Stimulated activated CD8-positive, alpha-beta memory T cell treated with anti-CD3 and anti-CD28 coated beads, Interleukin-15, amount 100 ng/mL, for 4 hours (primary cell): ENCODE measurements around the gene FLNB.
"Not testable (repeated sequence)": the region's sequence is repeated elsewhere in the genome, so short reads cannot be mapped to it uniquely, and the experiment has no call there.

Source experiments
- DNase-seq, 2 donors: peaks; one replicate each; pipeline ENCODE4 v3.0.0-alpha.2; 2020; ENCODE audit warnings: low read depth in 2 of 2

FLNB gene

DNA sequence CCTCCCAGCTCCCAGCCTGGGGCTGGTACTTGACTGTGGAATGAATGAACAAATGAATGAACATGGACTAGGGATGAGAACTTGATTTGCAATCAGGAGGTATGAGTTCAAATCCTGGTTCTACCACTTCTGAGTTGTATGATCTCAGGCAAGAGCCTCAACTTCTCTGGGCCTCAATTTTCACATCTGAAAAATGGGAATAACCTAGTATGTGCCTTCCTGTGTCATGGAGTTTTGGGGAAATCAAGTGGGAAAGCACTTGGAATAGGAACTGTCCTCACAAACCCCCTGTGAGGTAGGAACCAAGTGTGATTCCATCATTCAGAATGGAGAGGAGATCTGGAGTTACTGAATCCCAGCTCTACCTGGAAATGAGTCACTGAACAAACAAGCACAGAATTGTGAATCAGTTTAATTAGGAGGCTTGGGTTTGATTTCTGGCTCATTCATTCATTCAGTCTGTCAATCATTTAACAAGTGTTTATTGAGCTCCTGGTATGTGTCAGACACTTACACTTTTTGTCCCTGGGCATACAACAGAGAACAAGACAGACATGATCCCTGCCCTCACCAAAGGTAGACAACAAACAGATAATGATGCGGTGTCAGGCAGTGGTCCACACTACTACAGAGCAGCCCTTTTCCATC, 172.8 kb downstream of the FLNB start:
- no peak for DNase-seq

DNA sequence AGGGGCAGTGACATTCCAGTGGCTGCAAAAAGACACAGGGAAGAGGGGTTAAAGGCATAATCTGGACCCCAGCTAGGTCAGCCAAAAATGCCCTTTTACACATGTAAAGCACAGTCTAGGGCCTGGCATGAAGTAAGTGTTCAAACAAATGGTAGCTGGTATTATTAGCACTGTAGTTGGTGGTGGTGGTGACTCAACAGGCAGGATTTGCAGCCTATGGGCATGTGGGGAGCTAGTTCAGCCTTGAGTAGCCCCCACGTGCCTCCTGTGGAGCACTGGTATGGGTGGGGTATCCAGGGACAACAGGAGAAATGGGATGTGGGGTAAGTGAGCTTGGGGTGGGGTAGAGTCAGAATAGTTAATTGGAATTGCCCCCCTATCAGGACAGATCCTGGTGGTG, 175.0 kb downstream of the FLNB start:
- DNase-seq: no peak

DNA sequence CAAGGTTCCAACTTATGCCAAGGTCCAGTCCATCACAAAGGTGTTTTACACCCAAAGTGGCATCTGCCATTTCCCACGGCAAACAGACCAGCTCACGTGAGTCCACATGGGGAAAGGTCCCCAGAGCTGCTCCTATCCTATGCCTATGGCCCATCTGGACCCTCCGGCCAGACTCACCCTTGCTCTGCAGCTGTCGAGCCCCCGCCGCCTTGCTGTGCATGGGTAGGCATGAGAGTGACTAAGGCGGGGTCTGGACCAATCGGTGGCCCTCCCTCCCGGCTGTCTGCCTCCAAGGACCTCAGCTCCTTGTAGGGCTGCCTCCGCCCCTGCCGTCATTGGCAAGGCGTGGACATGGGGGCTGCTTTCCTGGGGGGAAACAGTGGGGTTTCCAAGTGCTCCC, 175.7 kb downstream of the FLNB start:
- DNase-seq: no peak

DNA sequence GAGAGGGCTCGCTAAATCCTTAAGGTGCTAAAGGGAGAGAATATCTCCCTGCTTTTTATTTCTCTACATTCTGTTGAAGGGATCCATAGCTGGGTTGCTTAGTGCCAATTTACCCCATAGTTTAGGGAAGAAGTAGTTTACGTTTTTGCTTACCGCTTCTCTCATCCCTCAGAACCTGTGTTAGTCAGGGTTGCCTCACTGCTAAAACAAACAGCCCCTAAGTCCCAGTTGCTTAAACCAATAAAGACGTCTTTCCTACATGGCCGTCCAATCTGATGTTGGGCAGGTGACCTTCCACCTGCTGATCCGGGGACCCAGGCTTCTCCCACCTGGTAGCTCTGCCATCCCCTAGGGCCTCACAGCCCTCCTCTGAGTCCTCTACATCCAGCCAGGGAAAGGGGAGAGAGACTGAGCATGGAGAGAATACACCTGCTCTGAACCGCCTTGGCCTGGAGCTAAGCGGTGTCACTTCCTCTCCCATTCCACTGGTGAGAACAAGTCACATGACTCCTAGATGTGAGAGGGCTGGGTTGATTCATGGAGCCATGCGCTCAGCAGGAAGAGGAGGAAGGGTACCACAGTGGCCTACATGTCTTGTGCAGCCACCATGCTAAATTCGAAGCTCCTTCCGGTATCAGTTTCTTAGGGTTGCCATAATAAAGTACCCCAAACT, 176.2 kb downstream of the FLNB start:
- DNase-seq: no peak

- DNase-seq: no peak
Observed at GRCh38 chr3:58184982-58185360, 176.7 kb downstream of the FLNB start.

DNA sequence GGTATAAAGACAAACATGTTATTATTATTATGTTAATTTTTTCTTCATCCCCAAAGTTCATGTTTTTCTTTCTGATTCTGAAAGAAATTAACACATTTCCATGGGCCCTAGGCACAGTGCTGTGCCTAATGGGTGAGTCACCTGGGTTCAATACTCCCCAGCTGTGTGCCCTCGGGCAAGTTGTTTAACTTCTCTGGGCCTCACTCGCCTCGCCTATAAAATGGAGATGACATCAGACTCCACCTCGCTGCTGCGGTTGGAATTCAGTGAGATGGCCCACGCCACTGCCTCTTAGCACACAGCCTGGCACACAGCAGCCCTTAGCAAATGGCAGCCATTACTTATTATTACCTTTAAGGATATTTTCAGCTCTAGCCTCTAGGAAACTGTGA, 179.9 kb downstream of the FLNB start:
- DNase-seq: no peak

GRCh38 chr3:58188921-58189451, 180.8 kb downstream of the FLNB start:
- DNase-seq: no peak

GRCh38 chr3:58189691-58190090, 181.5 kb downstream of the FLNB start:
- DNase-seq: no peak

- no peak for DNase-seq
Observed at GRCh38 chr3:58190291-58190690, 182.1 kb downstream of the FLNB start.

- no peak for DNase-seq
Observed at GRCh38 chr3:58190882-58191281, 182.7 kb downstream of the FLNB start.

GRCh38 chr3:58191361-58191991, 183.3 kb downstream of the FLNB start:
- no peak for DNase-seq

DNA sequence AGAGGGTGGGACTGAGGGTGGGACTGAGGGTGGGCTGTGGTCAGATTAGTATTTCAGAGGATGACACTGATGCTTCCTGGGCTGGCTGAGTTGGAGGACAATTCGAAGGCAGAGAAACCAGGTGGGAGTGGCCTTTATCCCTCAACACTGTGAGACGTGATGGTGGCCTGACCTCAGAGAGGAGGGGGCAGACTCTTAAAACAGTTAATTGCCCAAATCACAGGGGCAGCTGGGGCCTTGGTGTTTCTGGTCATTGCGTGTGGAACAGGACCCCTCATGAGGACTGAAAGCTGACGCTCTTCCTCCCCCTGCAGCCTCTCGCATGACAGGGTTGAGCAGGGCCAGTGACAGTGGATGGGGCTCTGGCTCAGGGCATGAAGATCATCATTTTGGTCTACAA, 183.8 kb downstream of the FLNB start:
- DNase-seq: no peak

DNA sequence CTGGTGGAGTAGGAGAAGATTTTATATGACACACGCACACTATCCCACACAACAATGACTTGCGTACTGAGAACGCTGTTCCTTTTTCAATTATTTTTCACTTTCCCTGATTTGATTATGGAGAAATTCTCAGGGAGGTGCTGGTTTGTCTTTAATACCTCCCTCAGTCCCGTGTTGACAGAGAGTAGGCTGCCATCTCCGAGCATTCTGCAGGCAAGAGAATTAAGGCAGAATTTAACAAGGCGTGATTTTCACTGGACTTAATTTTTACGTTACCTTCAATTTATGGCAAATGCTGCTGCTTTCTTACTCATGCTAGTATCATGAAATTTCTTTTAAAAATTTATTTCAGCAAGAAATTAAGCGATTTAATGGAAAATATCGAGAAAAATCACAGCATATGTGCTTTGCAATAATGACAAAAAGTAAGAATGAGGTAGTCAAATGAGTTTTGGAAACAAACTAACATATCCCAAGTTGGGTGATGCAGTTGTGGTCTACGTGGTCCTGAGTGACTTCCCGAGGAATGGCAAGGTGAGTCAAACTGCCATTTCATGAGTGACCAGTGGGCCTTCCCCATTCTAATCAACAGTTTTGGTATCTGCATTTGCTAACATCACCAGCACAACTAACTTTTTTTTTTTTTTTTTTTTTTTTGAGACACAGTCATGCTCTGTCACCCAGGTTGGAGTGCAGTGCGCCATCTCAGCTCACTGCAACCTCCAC, 185.6 kb downstream of the FLNB start:
- DNase-seq: no peak

DNA sequence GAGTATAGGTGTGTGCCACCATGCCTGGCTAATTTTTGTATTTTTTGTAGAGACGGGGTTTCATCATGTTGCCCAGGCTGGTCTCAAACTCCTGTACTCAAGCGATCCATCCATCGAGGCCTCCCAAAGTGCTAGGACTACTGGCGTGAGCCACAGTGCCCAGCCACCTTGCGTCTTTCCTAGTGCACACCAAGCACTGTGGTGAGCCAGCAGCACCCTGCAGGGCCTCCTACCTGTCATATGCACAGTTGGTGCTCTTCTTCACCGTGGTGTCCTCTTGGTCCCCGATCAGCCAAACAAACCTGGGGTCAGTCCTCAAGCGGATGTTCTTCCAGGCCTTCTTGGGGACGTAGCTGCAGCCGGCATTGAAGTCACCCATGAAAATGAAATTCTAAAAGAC, 189.4 kb downstream of the FLNB start:
- no peak for DNase-seq

DNA sequence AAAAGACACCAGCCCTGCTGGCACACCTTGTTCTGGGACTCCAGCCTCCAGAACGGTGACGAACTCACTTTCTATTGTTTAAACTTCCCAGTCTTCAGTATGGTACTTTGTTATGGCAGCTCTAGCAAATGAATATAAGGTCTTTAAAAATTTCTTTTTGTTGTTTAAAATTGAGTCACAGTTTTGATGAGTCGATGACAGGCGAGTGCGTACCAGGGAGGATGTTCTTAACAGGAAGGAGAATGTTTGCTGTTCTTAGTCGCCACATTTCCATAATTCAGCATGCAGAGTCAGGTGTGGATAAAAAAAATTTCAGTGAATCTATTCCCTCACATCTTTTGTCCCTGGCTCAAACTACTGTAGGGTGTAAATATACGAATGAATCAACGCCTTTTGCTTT, 190.1 kb downstream of the FLNB start:
- DNase-seq: no peak

- no peak for DNase-seq
Observed at GRCh38 chr3:58198804-58199203, 190.6 kb downstream of the FLNB start.

GRCh38 chr3:58200121-58200709, 192.0 kb downstream of the FLNB start:
- DNase-seq: no peak

DNA sequence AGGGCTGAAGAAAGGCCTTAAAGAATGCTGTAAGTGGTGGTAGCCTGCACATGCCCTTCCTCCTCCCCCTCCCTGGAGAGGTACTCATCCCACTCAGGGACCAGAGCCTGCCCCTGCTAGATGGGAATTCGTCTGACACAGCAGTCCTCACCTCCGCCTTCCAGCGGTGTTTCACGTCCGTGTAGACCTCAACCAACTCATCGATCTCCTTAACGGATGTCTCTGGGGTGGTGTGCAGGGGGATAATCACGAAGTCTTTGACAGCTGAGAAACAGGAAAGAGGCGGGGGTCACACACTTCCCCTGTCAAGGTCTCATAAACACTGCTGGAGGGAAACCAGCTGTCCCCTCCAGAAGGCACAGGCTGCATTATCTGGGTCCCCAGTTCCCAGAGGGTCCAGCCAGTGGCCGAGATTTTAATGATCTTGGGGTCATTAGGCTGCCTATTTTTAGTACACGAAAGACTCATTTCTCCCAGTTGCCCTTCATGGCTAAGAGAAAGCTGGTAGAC, 192.7 kb downstream of the FLNB start:
- no peak for DNase-seq

GRCh38 chr3:58201451-58201850, 193.2 kb downstream of the FLNB start:
- not testable (repeated sequence) for DNase-seq

- no peak for DNase-seq
Observed at GRCh38 chr3:58202917-58203360, 194.7 kb downstream of the FLNB start.

- no peak for DNase-seq
Observed at GRCh38 chr3:58203541-58203940, 195.3 kb downstream of the FLNB start.

GRCh38 chr3:58204720-58205119, 196.5 kb downstream of the FLNB start:
- DNase-seq: no peak
